ENCODE results near the gene CMC2. TPM values are rescaled to one million over a fixed set of nuclear protein-coding genes. Genes with fewer than 3 reads are reported as not detected.

The CMC2 gene
- total and polyA plus RNA-seq, 2 of the 8 experiments (the other 6 are each of a cell fraction or from before 2014, with no cell fraction given), result 66.6 to 116 TPM

DNA sequence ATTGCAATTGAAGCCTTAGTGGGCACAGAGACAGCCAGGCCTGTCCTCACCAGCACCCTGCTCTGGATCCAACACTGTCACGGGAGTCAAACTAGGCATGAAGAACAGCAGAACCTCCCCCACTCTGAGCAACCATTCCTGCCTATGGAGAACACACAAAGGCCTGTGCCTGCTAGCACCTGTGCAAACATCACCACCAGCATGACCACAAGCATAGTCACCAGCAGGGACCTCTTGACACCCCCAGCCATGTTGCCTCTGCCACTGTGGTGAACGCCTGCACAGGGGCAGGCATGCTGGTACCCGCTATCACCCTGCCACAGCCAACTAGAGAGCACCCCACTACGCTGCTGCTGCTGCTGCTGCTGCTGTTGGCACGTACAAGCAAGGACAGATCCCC, 51.7 kb downstream of the CMC2 start:
- Histone ChIP-seq H3K14ac (ENCODE audit: insufficient read length) (no peak overlapping the region), H2BK5ac (ENCODE audit: low read depth, low read length) (no peak overlapping the region), H3K27ac (ENCODE audit: low read depth, low read length) (no peak overlapping the region), H3K27me3 (replicated peaks in 1 of 4; ENCODE audit: control insufficient read depth in 3 of 4, extremely low read depth in 1 of 4, insufficient read depth in 3 of 4, low read length in 3 of 4) (no peaks in the 10 kb centered on the region), H2BK12ac (ENCODE audit: low read depth, low read length) (0 out of 2 replicates have a peak overlapping the region, but pooled peaks have one; percentile 5), H3K79me1 (ENCODE audit: low read depth, low read length) (no peaks in the 10 kb centered on the region), H3K4me3 (ENCODE audit: extremely low read depth in 1 of 4, insufficient read depth in 2 of 4, low read depth in 3 of 4, low read length in 4 of 4) (no peak overlapping the region), H3K23ac (ENCODE audit: insufficient read length) (no peak overlapping the region), H4K5ac (ENCODE audit: insufficient read length, low read depth, low read length) (no peak overlapping the region), H3K9me3 (ENCODE audit: insufficient read depth in 2 of 2, low read depth in 1 of 2, low read length in 1 of 2) (peaks cover under 1 to 7% of the 10 kb centered on the region in 2 experiments; a peak in 2 of 4 replicates), H3K18ac (ENCODE audit: extremely low read depth, low read length) (no peak overlapping the region), H3K4ac (replicated peaks; ENCODE audit: insufficient read length, low read depth, low read length) (no peak overlapping the region), H3K9ac (replicated peaks in 1 of 4; ENCODE audit: extremely low read depth in 1 of 4, low read depth in 3 of 4, low read length in 3 of 4) (no peak overlapping the region), H2AK5ac (ENCODE audit: low read depth, low read length) (no peak overlapping the region), H2BK15ac (ENCODE audit: low read length) (no peak overlapping the region), H4K20me1 (replicated peaks in 1 of 2; ENCODE audit: control insufficient read depth in 1 of 2, insufficient read depth in 2 of 2, low read length in 2 of 2) (no peaks in the 10 kb centered on the region), H4K91ac (replicated peaks; ENCODE audit: insufficient read length, low read length) (no peak overlapping the region), H4K8ac (ENCODE audit: extremely low read depth, insufficient read depth, low read length) (peak overlapping the region; percentile 78; the same call in 1 of the 2 replicates), H2AFZ (ENCODE audit: low read length) (no peak overlapping the region), H3K36me3 (ENCODE audit: control insufficient read depth in 2 of 4, insufficient read depth in 4 of 4, low read length in 3 of 4) (no peaks in the 10 kb centered on the region), H2BK20ac (ENCODE audit: low read length) (no peak overlapping the region), H2BK120ac (replicated peaks; ENCODE audit: low read depth, low read length) (no peak overlapping the region), H3K56ac (replicated peaks; ENCODE audit: insufficient read length, low read depth, low read length) (no peak overlapping the region), H3K4me1 (replicated peaks in 1 of 4; ENCODE audit: control insufficient read depth in 3 of 4, insufficient read depth in 4 of 4, low read length in 3 of 4) (no peaks in the 10 kb centered on the region), H3K4me2 (ENCODE audit: insufficient read depth in 1 of 2, low read depth in 2 of 2, low read length in 2 of 2) (no peak overlapping the region), H3K23me2 (ENCODE audit: low read depth, low read length) (no peaks in the 10 kb centered on the region), H3K79me2 (ENCODE audit: control insufficient read depth in 1 of 2, insufficient read depth in 2 of 2, low read length in 2 of 2) (no peaks in the 10 kb centered on the region)
- TF ChIP-seq SIX5 (IDR thresholded peaks at IDR 0.05; ENCODE audit: low read depth, low read length) (no peak), GTF2F1 (IDR thresholded peaks at IDR 0.05; ENCODE audit: borderline replicate concordance, low read depth, low read length) (no peak), JUN (IDR thresholded peaks at IDR 0.05; ENCODE audit: low read depth, low read length) (no peak), SP4 (IDR thresholded peaks at IDR 0.05; ENCODE audit: low read length) (no peak), NRF1 (IDR thresholded peaks at IDR 0.05; ENCODE audit: low read depth, low read length) (no peak), KDM5A (IDR thresholded peaks at IDR 0.05; ENCODE audit: low read length) (no peak), POLR2AphosphoS5 (IDR thresholded peaks at IDR 0.05; ENCODE audit: low read depth, low read length) (no peak), RNF2 (IDR thresholded peaks at IDR 0.05; ENCODE audit: borderline replicate concordance, low read depth, low read length, missing control alignments, poor library complexity, severe bottlenecking) (no peak), BRCA1 (IDR thresholded peaks at IDR 0.05; ENCODE audit: low read depth, low read length) (no peak), CREB1 (IDR thresholded peaks at IDR 0.05) (no peak), RAD21 (IDR thresholded peaks at IDR 0.05 in 1 of 2, conservative IDR thresholded peaks at IDR 0.05 in 1 of 2; ENCODE audit: low read depth in 2 of 2, low read length in 2 of 2) (no peak), HDAC2 (IDR thresholded peaks at IDR 0.05; ENCODE audit: borderline replicate concordance in 1 of 2, low read depth in 2 of 2, low read length in 2 of 2) (no peak)
- TF ChIP-seq, protein P1, sequence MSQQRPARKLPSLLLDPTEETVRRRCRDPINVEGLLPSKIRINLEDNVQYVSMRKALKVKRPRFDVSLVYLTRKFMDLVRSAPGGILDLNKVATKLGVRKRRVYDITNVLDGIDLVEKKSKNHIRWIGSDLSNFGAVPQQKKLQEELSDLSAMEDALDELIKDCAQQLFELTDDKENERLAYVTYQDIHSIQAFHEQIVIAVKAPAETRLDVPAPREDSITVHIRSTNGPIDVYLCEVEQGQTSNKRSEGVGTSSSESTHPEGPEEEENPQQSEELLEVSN (IDR thresholded peaks at IDR 0.05), result no peak
- ChIA-PET POLR2A (ENCODE audit: partially characterized antibody) (no interaction called here), CTCF (ENCODE audit: partially characterized antibody) (interaction anchor here (0.8 to 1.7 kb wide), 4 partner anchors 20 to 31 kb away, joined by 3 to 6 read pairs (median 3); no protein-coding TSS in a partner anchor)
- no peak for DNase-seq (ENCODE audit: low read depth in 1 of 2, low spot score in 2 of 2)
- no peak for FAIRE-seq
- WGBS, 2 experiments (ENCODE audit: extremely low coverage in 1 of 2, insufficient coverage in 1 of 2, insufficient read length in 1 of 2, insufficient replicate concordance in 2 of 2, low coverage in 1 of 2, low lambda C conversion rate in 2 of 2, missing lambda C conversion rate in 1 of 2), result 83% methylated on average over 5 of the region's 5 CpGs; no CpG with 5 or more reads in 1 of the 2 experiments
